ENCODE measurements around the gene THAP8. TPM values are rescaled to one million over a fixed set of nuclear protein-coding genes. Genes with fewer than 3 reads are reported as not detected.

THAP8 gene
- total and polyA plus RNA-seq, 2 of the 8 experiments (the other 6 are each of a cell fraction or from before 2014, with no cell fraction given): 6.0 to 11.1 TPM

GRCh38 chr19:36051236-36051635 is 2.8 kb downstream of the THAP8 start:
- Histone ChIP-seq H3K18ac (ENCODE audit: extremely low read depth, low read length) (0 out of 2 replicates have a peak overlapping the region, but pooled peaks have one; percentile 75), H3K36me3 (ENCODE audit: control insufficient read depth in 2 of 4, insufficient read depth in 4 of 4, low read length in 3 of 4) (no peaks in the 10 kb centered on the region), H3K79me2 (ENCODE audit: control insufficient read depth in 1 of 2, insufficient read depth in 2 of 2, low read length in 2 of 2) (peaks cover 0 to 13% of the 10 kb centered on the region in 2 experiments; a peak in 3 of 4 replicates), H3K27me3 (replicated peaks in 1 of 4; ENCODE audit: control insufficient read depth in 3 of 4, extremely low read depth in 1 of 4, insufficient read depth in 3 of 4, low read length in 3 of 4) (no peaks in the 10 kb centered on the region), H3K79me1 (ENCODE audit: low read depth, low read length) (no peaks in the 10 kb centered on the region), H2BK12ac (ENCODE audit: low read depth, low read length) (peak overlapping the region; percentile 71; the same call in 1 of the 2 replicates), H2AK5ac (ENCODE audit: low read depth, low read length) (no peak overlapping the region), H3K4me1 (replicated peaks in 1 of 4; ENCODE audit: control insufficient read depth in 3 of 4, insufficient read depth in 4 of 4, low read length in 3 of 4) (peaks cover 0 to 11% (median 4%) of the 10 kb centered on the region in 4 experiments; a peak in 6 of 7 replicates), H4K5ac (ENCODE audit: insufficient read length, low read depth, low read length) (no peak overlapping the region), H2BK20ac (ENCODE audit: low read length) (no peak overlapping the region), H3K56ac (replicated peaks; ENCODE audit: insufficient read length, low read depth, low read length) (no peak overlapping the region), H2BK15ac (ENCODE audit: low read length) (no peak overlapping the region), H3K4ac (replicated peaks; ENCODE audit: insufficient read length, low read depth, low read length) (no peak overlapping the region), H2BK5ac (ENCODE audit: low read depth, low read length) (peak overlapping the region; percentile 62; the same call in 1 of the 2 replicates), H3K9me3 (ENCODE audit: insufficient read depth in 2 of 2, low read depth in 1 of 2, low read length in 1 of 2) (no peaks in the 10 kb centered on the region), H3K4me3 (ENCODE audit: extremely low read depth in 1 of 4, insufficient read depth in 2 of 4, low read depth in 3 of 4, low read length in 4 of 4) (peak overlapping the region in 1 of 4 experiments; percentile 16; a peak in 2 of 8 replicates), H3K9ac (replicated peaks in 1 of 4; ENCODE audit: extremely low read depth in 1 of 4, low read depth in 3 of 4, low read length in 3 of 4) (no peak overlapping the region), H3K4me2 (ENCODE audit: insufficient read depth in 1 of 2, low read depth in 2 of 2, low read length in 2 of 2) (peak overlapping the region in 1 of 2 experiments; percentile 30; a peak in 2 of 4 replicates), H4K91ac (replicated peaks; ENCODE audit: insufficient read length, low read length) (no peak overlapping the region), H4K8ac (ENCODE audit: extremely low read depth, insufficient read depth, low read length) (no peak overlapping the region), H3K27ac (ENCODE audit: low read depth, low read length) (no peak overlapping the region), H3K23ac (ENCODE audit: insufficient read length) (no peak overlapping the region), H3K23me2 (ENCODE audit: low read depth, low read length) (peaks cover 4% of the 10 kb centered on the region), H3K14ac (ENCODE audit: insufficient read length) (no peak overlapping the region), H2BK120ac (replicated peaks; ENCODE audit: low read depth, low read length) (no peak overlapping the region), H2AFZ (ENCODE audit: low read length) (no peak overlapping the region), H4K20me1 (replicated peaks in 1 of 2; ENCODE audit: control insufficient read depth in 1 of 2, insufficient read depth in 2 of 2, low read length in 2 of 2) (peaks cover 0 to 9% of the 10 kb centered on the region in 2 experiments)
- no peak for FAIRE-seq
- POLR2A ChIA-PET (ENCODE audit: partially characterized antibody): interaction anchor here (0.8 to 1.2 kb wide), 3 partner anchors 11 to 64 kb away, joined by 3 to 4 read pairs (median 3); partner anchors contain the start of genes POLR2I and TBCB
- CTCF ChIA-PET (ENCODE audit: partially characterized antibody): interaction anchor here (0.6 to 4.6 kb wide), 10 partner anchors 9 to 93 kb away, joined by 3 to 14 read pairs (median 5); partner anchors contain the start of genes ALKBH6 and SDHAF1
- 14% methylated on average over 3 of the region's 3 CpGs; no CpG with 5 or more reads in 1 of the 2 experiments for WGBS, 2 experiments (ENCODE audit: extremely low coverage in 1 of 2, insufficient coverage in 1 of 2, insufficient read length in 1 of 2, insufficient replicate concordance in 2 of 2, low coverage in 1 of 2, low lambda C conversion rate in 2 of 2, missing lambda C conversion rate in 1 of 2)
- DNase-seq (ENCODE audit: low read depth in 1 of 2, low spot score in 2 of 2): peak in 1 of 2 experiments; percentile 66
- no peak for TF ChIP-seq HDAC2 (IDR thresholded peaks at IDR 0.05; ENCODE audit: borderline replicate concordance in 1 of 2, low read depth in 2 of 2, low read length in 2 of 2)
- no peak for TF ChIP-seq HDAC6 (IDR thresholded peaks at IDR 0.05; ENCODE audit: low read depth, low read length)
- no peak for TF ChIP-seq RXRA (IDR thresholded peaks at IDR 0.05; ENCODE audit: insufficient read depth, low read depth, low read length)
- no peak for TF ChIP-seq POU5F1 (IDR thresholded peaks at IDR 0.05; ENCODE audit: low read depth, low read length)
- no peak for TF ChIP-seq SIRT6 (IDR thresholded peaks at IDR 0.05; ENCODE audit: low read length)
- no peak for TF ChIP-seq POLR2AphosphoS5 (IDR thresholded peaks at IDR 0.05; ENCODE audit: low read depth, low read length)
- TF ChIP-seq SIX5 (IDR thresholded peaks at IDR 0.05; ENCODE audit: low read depth, low read length): no peak
- no peak for TF ChIP-seq SP2 (IDR thresholded peaks at IDR 0.05; ENCODE audit: low read length)
- TF ChIP-seq BRCA1 (IDR thresholded peaks at IDR 0.05; ENCODE audit: low read depth, low read length): no peak
- no peak for TF ChIP-seq KDM4A (IDR thresholded peaks at IDR 0.05; ENCODE audit: low read depth, low read length, severe bottlenecking)
- TF ChIP-seq EZH2 (IDR thresholded peaks at IDR 0.05; ENCODE audit: low read depth, low read length, severe bottlenecking): no peak
- no peak for TF ChIP-seq CEBPB (IDR thresholded peaks at IDR 0.05; ENCODE audit: low read depth, low read length)
- TF ChIP-seq BACH1 (IDR thresholded peaks at IDR 0.05; ENCODE audit: low read length): peak; percentile 65
- 0 out of 2 replicates have a peak, but pooled peaks have one; percentile 32 for TF ChIP-seq CREB1 (IDR thresholded peaks at IDR 0.05)

Data from H1 (cell line).